ENCODE measurements around the gene VSX1. TPM values are rescaled to one million over a fixed set of nuclear protein-coding genes. Genes with fewer than 3 reads are reported as not detected.

Gene VSX1
- total and polyA plus RNA-seq, 9 of the 15 experiments (the other 6 are each of a cell fraction or from before 2014, with no cell fraction given) = not detected

DNA sequence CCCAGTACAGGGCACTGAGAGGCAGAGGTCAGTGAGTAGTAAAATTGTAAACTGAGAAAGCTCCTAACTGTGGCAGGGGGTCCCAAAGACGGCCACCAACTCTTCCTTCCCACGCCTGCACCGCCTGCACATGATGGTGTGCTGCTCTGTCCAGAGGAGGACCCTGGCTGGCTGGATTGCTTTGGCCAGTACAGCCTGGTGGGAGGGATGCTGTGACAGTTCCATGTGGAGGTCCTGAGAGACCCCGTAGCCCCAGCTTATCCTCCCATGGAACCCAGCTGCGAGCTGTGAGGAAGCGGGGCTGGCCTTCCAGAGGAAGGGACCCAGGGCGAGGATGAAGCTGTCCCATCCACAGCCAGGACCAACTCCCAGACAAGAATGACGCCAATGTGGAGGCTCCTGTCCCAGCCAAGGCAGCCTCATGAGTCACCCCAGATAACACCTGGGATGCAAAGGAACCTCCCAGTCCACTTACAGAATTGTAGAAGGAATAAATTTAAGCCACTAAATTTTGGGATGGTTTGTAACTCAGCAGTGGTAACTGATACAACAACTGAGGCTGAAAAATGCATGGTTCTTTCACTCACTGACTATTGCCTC lies 22.0 kb downstream of the VSX1 start:
- no peak for TF ChIP-seq LARP7 (IDR thresholded peaks at IDR 0.05)
- no peak for TF ChIP-seq ZC3H4 (CRISPR knock-in tag; IDR thresholded peaks at IDR 0.05; ENCODE audit: borderline replicate concordance)
- TF ChIP-seq RNF2 (IDR thresholded peaks at IDR 0.05) = no peak
- no peak for TF ChIP-seq ZNF830 (CRISPR knock-in tag; IDR thresholded peaks at IDR 0.05)
- no peak for TF ChIP-seq FIP1L1 (IDR thresholded peaks at IDR 0.05; ENCODE audit: low read depth, low read length, poor library complexity, severe bottlenecking)
- TF ChIP-seq ZNF668 (CRISPR knock-in tag; IDR thresholded peaks at IDR 0.05) = no peak
- TF ChIP-seq ZNF384 (IDR thresholded peaks at IDR 0.05; ENCODE audit: low read depth, low read length) = no peak
- TF ChIP-seq PRPF4 (IDR thresholded peaks at IDR 0.05; ENCODE audit: insufficient read depth, low read depth, low read length, poor library complexity, severe bottlenecking) = no peak
- TF ChIP-seq, protein P1, sequence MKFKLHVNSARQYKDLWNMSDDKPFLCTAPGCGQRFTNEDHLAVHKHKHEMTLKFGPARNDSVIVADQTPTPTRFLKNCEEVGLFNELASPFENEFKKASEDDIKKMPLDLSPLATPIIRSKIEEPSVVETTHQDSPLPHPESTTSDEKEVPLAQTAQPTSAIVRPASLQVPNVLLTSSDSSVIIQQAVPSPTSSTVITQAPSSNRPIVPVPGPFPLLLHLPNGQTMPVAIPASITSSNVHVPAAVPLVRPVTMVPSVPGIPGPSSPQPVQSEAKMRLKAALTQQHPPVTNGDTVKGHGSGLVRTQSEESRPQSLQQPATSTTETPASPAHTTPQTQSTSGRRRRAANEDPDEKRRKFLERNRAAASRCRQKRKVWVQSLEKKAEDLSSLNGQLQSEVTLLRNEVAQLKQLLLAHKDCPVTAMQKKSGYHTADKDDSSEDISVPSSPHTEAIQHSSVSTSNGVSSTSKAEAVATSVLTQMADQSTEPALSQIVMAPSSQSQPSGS (CRISPR knock-in tag; IDR thresholded peaks at IDR 0.05) = no peak
- TF ChIP-seq ZNF766 (CRISPR knock-in tag; conservative IDR thresholded peaks at IDR 0.05) = no peak
- TF ChIP-seq KHSRP (IDR thresholded peaks at IDR 0.05) = no peak
- no peak for TF ChIP-seq ZSCAN32 (CRISPR knock-in tag; IDR thresholded peaks at IDR 0.05)
- TF ChIP-seq SIN3A (IDR thresholded peaks at IDR 0.05; ENCODE audit: borderline replicate concordance in 2 of 2, control insufficient read depth in 1 of 2, low read depth in 2 of 2, low read length in 2 of 2) = no peak
- TF ChIP-seq TEAD1 (CRISPR knock-in tag; IDR thresholded peaks at IDR 0.05) = no peak
- no peak for TF ChIP-seq HDAC3 (IDR thresholded peaks at IDR 0.05; ENCODE audit: borderline replicate concordance, partially characterized antibody)
- Histone ChIP-seq H3K4me2 (ENCODE audit: insufficient read depth, low read length) (no peak overlapping the region), H3K27ac (ENCODE audit: extremely low read depth, low read depth, low read length) (no peak overlapping the region), H3K9ac (ENCODE audit: insufficient read depth in 1 of 2, low read depth in 2 of 2, low read length in 2 of 2) (no peak overlapping the region), H3K27me3 (ENCODE audit: control insufficient read depth in 2 of 2, insufficient read depth in 2 of 2, low read length in 2 of 2) (peaks cover 0 to 25% of the 10 kb centered on the region in 2 experiments; a peak in 4 of 5 replicates), H4K20me1 (replicated peaks; ENCODE audit: control insufficient read depth, insufficient read depth, low read length) (no peaks in the 10 kb centered on the region), H3K9me1 (ENCODE audit: control insufficient read depth, insufficient read depth, low read length) (no peaks in the 10 kb centered on the region), H3K4me3 (no peak overlapping the region), H2AFZ (ENCODE audit: low read depth, low read length) (no peak overlapping the region), H3K79me2 (ENCODE audit: control insufficient read depth, insufficient read depth, low read length) (no peaks in the 10 kb centered on the region), H3K36me3 (ENCODE audit: control insufficient read depth, insufficient read depth, low read length) (no peaks in the 10 kb centered on the region), H3K4me1 (replicated peaks in 1 of 2; ENCODE audit: control insufficient read depth in 2 of 2, insufficient read depth in 2 of 2, low read length in 2 of 2) (peaks cover 7 to 24% of the 10 kb centered on the region in 2 experiments; a peak in 4 of 5 replicates), H3K9me3 (replicated peaks; ENCODE audit: control insufficient read depth, insufficient read depth, low read depth, low read length) (no peaks in the 10 kb centered on the region)
- no peak for DNase-seq (ENCODE audit: extremely low read depth in 1 of 4, low spot score in 3 of 4)
- no peak for FAIRE-seq
- BruUV-seq (replicated peaks) = no TSS peak
- in situ Hi-C loops (cut with MboI) (loop anchor here (5.0 kb wide), 1 partner anchor 68 kb away; the partner anchor contains the start of gene APMAP), intact Hi-C loops (cut with micrococcal nuclease) (no loop called here)
- 3% methylated on average over 8 of the region's 8 CpGs for WGBS (ENCODE audit: insufficient coverage, low coverage, missing lambda C conversion rate)
- no peak for ATAC-seq
- ChIA-PET CTCF (ENCODE audit: low intra/inter-chr PET ratio) (no interaction called here), POLR2A (no interaction called here)

Data from K562 (cell line).